H9 (cell line): ENCODE measurements around the gene PPFIA2. TPM values are rescaled to one million over a fixed set of nuclear protein-coding genes. Genes with fewer than 3 reads are reported as not detected.

Source experiments
- DNase-seq: peaks from one replicate; pipeline ENCODE4 v3.0.0-alpha.2; 2017
- H2AFZ ChIP-seq: one replicate; pipeline ENCODE4 v1.6.1; 2013; ENCODE audit warnings: mild to moderate bottlenecking, low read length, control low read depth, moderate library complexity
- H2AK5ac ChIP-seq: 2 replicates; pipeline ENCODE4 v1.6.1; 2013; ENCODE audit warnings: low read length, control low read depth, mixed read lengths; ENCODE audit not compliant: insufficient read length
- H2BK120ac ChIP-seq: one replicate; pipeline ENCODE4 v1.6.1; 2013; ENCODE audit warnings: low read depth, mild to moderate bottlenecking, low read length, control low read depth, inconsistent platforms; ENCODE audit not compliant: poor library complexity, severe bottlenecking
- H2BK12ac ChIP-seq: 2 replicates; pipeline ENCODE4 v1.6.1; 2013; ENCODE audit warnings: low read length, control low read depth, mixed read lengths, low read depth; ENCODE audit not compliant: insufficient read length
- H2BK15ac ChIP-seq: 2 replicates; pipeline ENCODE4 v1.6.1; 2013; ENCODE audit warnings: low read depth, low read length, control low read depth
- H2BK20ac ChIP-seq: one replicate; pipeline ENCODE4 v1.6.1; 2013; ENCODE audit warnings: low read depth, mild to moderate bottlenecking, low read length, control low read depth, inconsistent platforms; ENCODE audit not compliant: poor library complexity, severe bottlenecking
- H2BK5ac ChIP-seq: 2 replicates; pipeline ENCODE4 v1.6.1; 2013; ENCODE audit warnings: low read length, control low read depth, mixed read lengths; ENCODE audit not compliant: insufficient read length
- H3K14ac ChIP-seq: 2 replicates; pipeline ENCODE4 v1.6.1; 2013; ENCODE audit warnings: low read length, control low read depth; ENCODE audit not compliant: insufficient read depth
- H3K18ac ChIP-seq: 2 replicates; pipeline ENCODE4 v1.6.1; 2013; ENCODE audit warnings: low read depth, mild to moderate bottlenecking, mixed read lengths, low read length, control low read depth; ENCODE audit not compliant: insufficient read length
- H3K23ac ChIP-seq: 2 replicates; pipeline ENCODE4 v1.6.1; 2013; ENCODE audit warnings: low read length, control low read depth, mixed read lengths, low read depth; ENCODE audit not compliant: insufficient read length
- H3K23me2 ChIP-seq: 2 replicates; pipeline ENCODE4 v1.6.1; 2013; ENCODE audit warnings: low read depth, mild to moderate bottlenecking, mixed read lengths, low read length, control low read depth; ENCODE audit not compliant: insufficient read length, poor library complexity, severe bottlenecking
- H3K27ac ChIP-seq: 2 replicates; pipeline ENCODE4 v1.5.1; 2013; ENCODE audit warnings: low read length, control low read depth, mixed read lengths, low read depth; ENCODE audit not compliant: insufficient read length
- H3K27me3 ChIP-seq: 2 replicates; pipeline ENCODE4 v1.6.1; 2013; ENCODE audit warnings: low read length, control low read depth, inconsistent platforms; ENCODE audit not compliant: insufficient read depth
- H3K4ac ChIP-seq: 2 replicates; pipeline ENCODE4 v1.6.1; 2013; ENCODE audit warnings: low read depth, mild to moderate bottlenecking, control low read depth, inconsistent platforms, low read length, moderate library complexity
- H3K4me1 ChIP-seq: 2 replicates; pipeline ENCODE4 v1.6.1; 2013; ENCODE audit warnings: low read length, control low read depth, inconsistent platforms; ENCODE audit not compliant: insufficient read depth
- H3K4me2 ChIP-seq: 2 replicates; pipeline ENCODE4 v1.6.1; 2013; ENCODE audit warnings: low read length, control low read depth, mixed read lengths; ENCODE audit not compliant: insufficient read length, insufficient read depth
- H3K56ac ChIP-seq: 2 replicates; pipeline ENCODE4 v1.6.1; 2013; ENCODE audit warnings: low read depth, mild to moderate bottlenecking, mixed read lengths, low read length, control low read depth; ENCODE audit not compliant: insufficient read length
- H3K79me1 ChIP-seq: 2 replicates; pipeline ENCODE4 v1.6.1; 2013; ENCODE audit warnings: low read depth, mild to moderate bottlenecking, moderate library complexity, low read length, control low read depth, inconsistent platforms; ENCODE audit not compliant: insufficient read depth, poor library complexity, severe bottlenecking
- H3K79me2 ChIP-seq: 2 replicates; pipeline ENCODE4 v1.6.1; 2013; ENCODE audit warnings: low read length, control low read depth, inconsistent platforms; ENCODE audit not compliant: insufficient read depth
- H3K9ac ChIP-seq: 2 replicates; pipeline ENCODE4 v1.6.1; 2013; ENCODE audit warnings: low read length, control low read depth, mixed read lengths; ENCODE audit not compliant: insufficient read length; ENCODE audit errors: extremely low read depth
- H3K9me3 ChIP-seq: one replicate; pipeline ENCODE4 v1.6.1; 2013; ENCODE audit warnings: low read depth, low read length, inconsistent platforms; ENCODE audit not compliant: control insufficient read depth
- H3T11ph ChIP-seq: one replicate; pipeline ENCODE4 v1.6.1; 2013; ENCODE audit warnings: mild to moderate bottlenecking, low read length, control low read depth, inconsistent platforms
- H4K20me1 ChIP-seq: one replicate; pipeline ENCODE4 v1.6.1; 2013; ENCODE audit not compliant: control insufficient read depth, insufficient read length, insufficient read depth
- H4K5ac ChIP-seq: 2 replicates; pipeline ENCODE4 v1.6.1; 2013; ENCODE audit warnings: low read depth, mild to moderate bottlenecking, mixed read lengths, low read length, control low read depth; ENCODE audit not compliant: insufficient read length
- H4K8ac ChIP-seq: replicated peaks from 2 replicates; pipeline ENCODE4 v1.6.1; 2013; ENCODE audit warnings: low read length, control low read depth, mixed read lengths, low read depth; ENCODE audit not compliant: insufficient read length
- H4K91ac ChIP-seq: 2 replicates; pipeline ENCODE4 v1.6.1; 2013; ENCODE audit warnings: low read depth, mild to moderate bottlenecking, moderate library complexity, mixed read lengths, low read length, control low read depth; ENCODE audit not compliant: insufficient read length
- H3K27ac Mint-ChIP-seq, 3 experiments: 2 replicates in 2 of 3; 3 replicates in 1 of 3; pipeline ENCODE4 v1.8.0; 2020 to 2021; ENCODE audit warnings: mixed read lengths in 3 of 3, mild to moderate bottlenecking in 1 of 3, moderate library complexity in 1 of 3
- H3K27me3 Mint-ChIP-seq: 2 replicates; pipeline ENCODE4 v1.8.0; 2021; ENCODE audit warnings: low read depth, mild to moderate bottlenecking, moderate library complexity, mixed read lengths
- H3K36me3 Mint-ChIP-seq, 3 experiments: 2 replicates in 2 of 3; 3 replicates in 1 of 3; pipeline ENCODE4 v1.8.0; 2020 to 2021; ENCODE audit warnings: low read depth in 3 of 3, mixed read lengths in 3 of 3; ENCODE audit not compliant: insufficient read depth in 1 of 3
- H3K4me1 Mint-ChIP-seq, 2 experiments: 2 replicates each; pipeline ENCODE4 v1.8.0; 2020; ENCODE audit warnings: mixed read lengths in 2 of 2
- H3K4me3 Mint-ChIP-seq, 2 experiments: 2 replicates in 1 of 2; 3 replicates in 1 of 2; pipeline ENCODE4 v1.8.0; 2020 to 2021; ENCODE audit warnings: mild to moderate bottlenecking in 2 of 2, mixed read lengths in 2 of 2, moderate library complexity in 1 of 2
- H3K9me3 Mint-ChIP-seq, 2 experiments: 2 replicates in 1 of 2; 3 replicates in 1 of 2; pipeline ENCODE4 v1.8.0; 2020; ENCODE audit warnings: mild to moderate bottlenecking in 2 of 2, mixed read lengths in 2 of 2, moderate library complexity in 1 of 2
- WGBS: extraction: QIAGEN DNeasy Blood & Tissue Kit; methylation state at CpG from one replicate; pipeline ENCODE4 v1.1.7; 2013; ENCODE audit warnings: missing lambda C conversion rate, low lambda C conversion rate, mixed read lengths; ENCODE audit not compliant: insufficient read length; ENCODE audit errors: extremely low coverage; 5-methylcytosine and 5-hydroxymethylcytosine counted together
- total RNA-seq: library from RNA; stranded (reverse); gene quantifications from 2 replicates; pipeline ENCODE4 v1.2.1, GENCODE V29; 2021
- TF ChIP-seq, protein P1 (sequence below): fragments of 200-600 bp; sonication (generic); conservative IDR thresholded peaks from 3 replicates; pipeline ENCODE4 v1.8.0; 2021; ENCODE audit warnings: antibody characterized with exemption, mild to moderate bottlenecking

Gene PPFIA2
- total RNA-seq, 1 experiment from 2014 or later: 1.3 TPM

DNA sequence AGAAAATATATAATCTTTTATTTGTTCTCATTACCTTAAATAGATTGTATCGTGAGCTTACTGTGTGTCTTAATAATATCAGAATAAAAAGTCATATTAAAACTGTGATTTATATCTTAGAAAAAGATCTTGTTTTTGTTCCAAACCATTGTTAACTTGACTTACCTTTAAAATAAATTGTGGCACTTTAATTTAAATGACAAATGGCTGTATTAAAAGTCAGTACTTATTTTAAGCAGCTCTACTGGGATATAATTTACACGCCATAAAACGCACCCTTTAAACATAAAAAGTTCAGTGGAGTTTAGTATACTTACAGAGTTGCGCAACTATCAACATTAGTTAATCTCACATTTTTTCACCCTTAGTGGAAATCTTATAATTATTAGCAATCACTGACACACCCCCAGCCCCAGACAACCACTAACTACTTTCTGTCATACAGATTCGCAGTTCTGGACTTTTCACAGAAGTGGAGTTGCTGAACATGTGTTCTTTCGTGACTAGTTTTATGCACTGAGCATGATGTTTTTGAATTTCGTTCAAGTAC is 369.5 kb downstream of the PPFIA2 start:
- H3K36me3 Mint-ChIP-seq: no peaks in the 10 kb centered on the region
- Histone ChIP-seq H3K79me2 (no peaks in the 10 kb centered on the region), H3K4ac (no peak overlapping the region), H3K23me2 (no peaks in the 10 kb centered on the region), H2AK5ac (no peak overlapping the region), H3K23ac (no peak overlapping the region), H3K9ac (no peak overlapping the region), H4K91ac (no peak overlapping the region), H2BK5ac (no peak overlapping the region), H2AFZ (no peak overlapping the region), H2BK20ac (no peak overlapping the region), H3K14ac (no peak overlapping the region), H4K8ac (no peak overlapping the region), H4K20me1 (no peaks in the 10 kb centered on the region), H2BK15ac (no peak overlapping the region), H3K4me2 (no peak overlapping the region), H3T11ph (no peak overlapping the region), H3K27me3 (no peaks in the 10 kb centered on the region), H4K5ac (no peak overlapping the region), H3K56ac (no peak overlapping the region), H3K9me3 (no peaks in the 10 kb centered on the region), H3K18ac (no peak overlapping the region), H3K27ac (no peak overlapping the region), H2BK120ac (no peak overlapping the region), H2BK12ac (no peak overlapping the region), H3K4me1 (no peaks in the 10 kb centered on the region), H3K79me1 (no peaks in the 10 kb centered on the region)
- no peaks in the 10 kb centered on the region for H3K4me1 Mint-ChIP-seq
- no peak overlapping the region for H3K4me3 Mint-ChIP-seq
- no peaks in the 10 kb centered on the region for H3K27me3 Mint-ChIP-seq
- peak overlapping the region in 1 of 3 experiments; percentile 14; a peak in 1 of 7 replicates for H3K27ac Mint-ChIP-seq
- TF ChIP-seq, protein P1, sequence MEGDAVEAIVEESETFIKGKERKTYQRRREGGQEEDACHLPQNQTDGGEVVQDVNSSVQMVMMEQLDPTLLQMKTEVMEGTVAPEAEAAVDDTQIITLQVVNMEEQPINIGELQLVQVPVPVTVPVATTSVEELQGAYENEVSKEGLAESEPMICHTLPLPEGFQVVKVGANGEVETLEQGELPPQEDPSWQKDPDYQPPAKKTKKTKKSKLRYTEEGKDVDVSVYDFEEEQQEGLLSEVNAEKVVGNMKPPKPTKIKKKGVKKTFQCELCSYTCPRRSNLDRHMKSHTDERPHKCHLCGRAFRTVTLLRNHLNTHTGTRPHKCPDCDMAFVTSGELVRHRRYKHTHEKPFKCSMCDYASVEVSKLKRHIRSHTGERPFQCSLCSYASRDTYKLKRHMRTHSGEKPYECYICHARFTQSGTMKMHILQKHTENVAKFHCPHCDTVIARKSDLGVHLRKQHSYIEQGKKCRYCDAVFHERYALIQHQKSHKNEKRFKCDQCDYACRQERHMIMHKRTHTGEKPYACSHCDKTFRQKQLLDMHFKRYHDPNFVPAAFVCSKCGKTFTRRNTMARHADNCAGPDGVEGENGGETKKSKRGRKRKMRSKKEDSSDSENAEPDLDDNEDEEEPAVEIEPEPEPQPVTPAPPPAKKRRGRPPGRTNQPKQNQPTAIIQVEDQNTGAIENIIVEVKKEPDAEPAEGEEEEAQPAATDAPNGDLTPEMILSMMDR: no peak
- no CpG with 5 or more reads among the region's 7 CpGs for WGBS
- H3K9me3 Mint-ChIP-seq: no peaks in the 10 kb centered on the region; a peak in 1 of 5 replicates
- no peak for DNase-seq
